ENCODE measurements around the gene FSD1.

FSD1 gene

DNA sequence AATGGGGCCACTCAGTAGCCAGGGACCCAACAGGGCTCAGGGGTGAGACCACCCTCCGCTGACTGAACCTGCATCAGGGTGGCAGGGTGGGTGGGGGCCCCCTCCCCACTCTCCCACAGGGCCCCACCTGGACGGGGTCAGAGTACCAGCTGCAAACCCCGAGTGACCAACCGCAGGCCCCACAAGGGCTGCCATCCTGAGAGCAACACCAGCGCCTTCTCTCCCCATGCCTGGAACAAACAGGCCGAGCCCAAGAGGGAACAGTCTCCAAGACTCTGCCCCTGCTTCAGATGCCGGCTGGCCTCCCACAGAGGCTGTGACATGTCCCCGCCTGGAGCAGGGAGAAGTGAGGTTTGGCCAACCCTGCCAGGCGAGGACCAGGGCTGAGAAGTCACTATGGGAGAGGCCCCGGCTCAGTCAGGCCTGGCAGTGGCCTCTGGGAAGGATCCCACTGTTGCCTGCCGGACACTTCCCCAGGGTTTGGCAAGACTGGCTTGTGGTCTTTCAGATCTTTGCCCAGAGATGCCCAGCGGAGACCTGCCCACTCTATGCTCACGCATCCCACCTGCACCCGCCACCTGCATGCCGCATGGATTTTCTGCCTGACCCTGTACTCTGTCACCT lies 66.1 kb downstream of the FSD1 start:
- Histone ChIP-seq H3K79me2 (ENCODE audit: insufficient read depth, low read length) (peaks cover 64% of the 10 kb centered on the region; the same call in 1 of the 2 replicates), H3K36me3 (ENCODE audit: insufficient read depth, low read length) (peaks cover 8% of the 10 kb centered on the region; the same call in 1 of the 2 replicates), H3K27me3 (ENCODE audit: insufficient read depth, low read length, poor library complexity, severe bottlenecking) (no peaks in the 10 kb centered on the region), H3K9me3 (ENCODE audit: insufficient read depth, low read depth, low read length) (no peaks in the 10 kb centered on the region), H3K4me2 (ENCODE audit: low read depth, low read length, poor library complexity, severe bottlenecking) (peak overlapping the region; percentile 87), H4K20me1 (ENCODE audit: insufficient read depth, low read length, poor library complexity, severe bottlenecking) (peaks cover 30% of the 10 kb centered on the region), H3K4me1 (ENCODE audit: insufficient read depth, low read length, poor library complexity, severe bottlenecking) (peaks cover 43% of the 10 kb centered on the region), H3F3A (ENCODE audit: low read depth) (no peaks in the 10 kb centered on the region), H3K9me2 (replicated peaks; ENCODE audit: low read depth, low read length) (no peaks in the 10 kb centered on the region), H3K9ac (ENCODE audit: low read depth, low read length, poor library complexity, severe bottlenecking) (peak overlapping the region; percentile 71), H2AFZ (ENCODE audit: low read length) (no peak overlapping the region), H3K4me3 (ENCODE audit: low read length, poor library complexity, severe bottlenecking) (peak overlapping the region; percentile 37)
- no peak for TF ChIP-seq EZH2phosphoT487 (IDR thresholded peaks at IDR 0.05; ENCODE audit: borderline replicate concordance)
- TF ChIP-seq, protein P1, sequence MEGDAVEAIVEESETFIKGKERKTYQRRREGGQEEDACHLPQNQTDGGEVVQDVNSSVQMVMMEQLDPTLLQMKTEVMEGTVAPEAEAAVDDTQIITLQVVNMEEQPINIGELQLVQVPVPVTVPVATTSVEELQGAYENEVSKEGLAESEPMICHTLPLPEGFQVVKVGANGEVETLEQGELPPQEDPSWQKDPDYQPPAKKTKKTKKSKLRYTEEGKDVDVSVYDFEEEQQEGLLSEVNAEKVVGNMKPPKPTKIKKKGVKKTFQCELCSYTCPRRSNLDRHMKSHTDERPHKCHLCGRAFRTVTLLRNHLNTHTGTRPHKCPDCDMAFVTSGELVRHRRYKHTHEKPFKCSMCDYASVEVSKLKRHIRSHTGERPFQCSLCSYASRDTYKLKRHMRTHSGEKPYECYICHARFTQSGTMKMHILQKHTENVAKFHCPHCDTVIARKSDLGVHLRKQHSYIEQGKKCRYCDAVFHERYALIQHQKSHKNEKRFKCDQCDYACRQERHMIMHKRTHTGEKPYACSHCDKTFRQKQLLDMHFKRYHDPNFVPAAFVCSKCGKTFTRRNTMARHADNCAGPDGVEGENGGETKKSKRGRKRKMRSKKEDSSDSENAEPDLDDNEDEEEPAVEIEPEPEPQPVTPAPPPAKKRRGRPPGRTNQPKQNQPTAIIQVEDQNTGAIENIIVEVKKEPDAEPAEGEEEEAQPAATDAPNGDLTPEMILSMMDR (conservative IDR thresholded peaks at IDR 0.05; ENCODE audit: low read length) = no peak

DNA sequence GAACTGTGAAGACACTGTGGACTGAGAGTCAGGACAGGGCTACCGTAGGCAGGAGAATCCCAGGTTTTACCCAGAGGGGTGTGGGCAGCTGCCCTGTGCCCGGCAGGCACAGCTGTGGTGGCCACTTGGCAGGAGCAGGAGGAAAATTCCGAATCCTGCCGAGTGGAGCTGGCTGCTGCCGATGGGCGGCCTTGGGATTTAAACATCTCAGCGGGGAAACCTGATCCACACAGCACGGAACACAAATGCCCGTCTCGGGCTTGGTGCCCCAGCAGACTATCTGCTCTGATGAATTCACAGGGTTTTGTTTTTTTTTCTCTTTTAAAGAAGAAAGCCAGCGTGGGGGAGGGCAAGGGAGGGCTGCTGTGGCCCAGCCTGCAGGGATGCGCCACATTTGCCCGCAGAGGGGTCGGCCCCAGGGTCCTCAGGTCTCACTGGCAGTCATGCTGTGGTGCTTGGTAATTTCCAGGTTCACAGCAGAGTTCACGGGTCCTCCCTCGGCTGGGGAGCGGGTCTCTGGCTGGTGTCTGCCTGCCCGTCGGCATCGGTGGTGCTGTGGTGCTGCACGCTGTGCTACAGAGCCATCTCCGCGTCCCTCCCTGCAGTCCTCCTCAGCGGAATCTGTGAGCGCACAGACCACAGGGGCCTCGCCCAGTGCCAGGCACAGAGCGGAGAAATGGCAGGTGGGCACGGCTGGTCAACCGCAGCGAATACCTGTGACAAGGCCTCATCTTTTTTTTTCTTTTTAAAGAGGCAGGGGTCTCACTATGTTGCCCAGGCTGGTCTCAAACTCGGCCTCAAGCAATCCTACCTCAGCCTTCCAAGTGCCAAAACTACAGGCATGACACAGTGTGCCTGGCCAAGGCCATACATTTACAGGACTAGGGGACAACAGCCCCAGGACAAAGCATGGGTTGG lies 67.1 kb downstream of the FSD1 start:
- peaks cover 43% of the 10 kb centered on the region for H3K4me1 ChIP-seq (ENCODE audit: insufficient read depth, low read length, poor library complexity, severe bottlenecking)
- H3K4me3 ChIP-seq (ENCODE audit: low read length, poor library complexity, severe bottlenecking) = no peak overlapping the region

DNA sequence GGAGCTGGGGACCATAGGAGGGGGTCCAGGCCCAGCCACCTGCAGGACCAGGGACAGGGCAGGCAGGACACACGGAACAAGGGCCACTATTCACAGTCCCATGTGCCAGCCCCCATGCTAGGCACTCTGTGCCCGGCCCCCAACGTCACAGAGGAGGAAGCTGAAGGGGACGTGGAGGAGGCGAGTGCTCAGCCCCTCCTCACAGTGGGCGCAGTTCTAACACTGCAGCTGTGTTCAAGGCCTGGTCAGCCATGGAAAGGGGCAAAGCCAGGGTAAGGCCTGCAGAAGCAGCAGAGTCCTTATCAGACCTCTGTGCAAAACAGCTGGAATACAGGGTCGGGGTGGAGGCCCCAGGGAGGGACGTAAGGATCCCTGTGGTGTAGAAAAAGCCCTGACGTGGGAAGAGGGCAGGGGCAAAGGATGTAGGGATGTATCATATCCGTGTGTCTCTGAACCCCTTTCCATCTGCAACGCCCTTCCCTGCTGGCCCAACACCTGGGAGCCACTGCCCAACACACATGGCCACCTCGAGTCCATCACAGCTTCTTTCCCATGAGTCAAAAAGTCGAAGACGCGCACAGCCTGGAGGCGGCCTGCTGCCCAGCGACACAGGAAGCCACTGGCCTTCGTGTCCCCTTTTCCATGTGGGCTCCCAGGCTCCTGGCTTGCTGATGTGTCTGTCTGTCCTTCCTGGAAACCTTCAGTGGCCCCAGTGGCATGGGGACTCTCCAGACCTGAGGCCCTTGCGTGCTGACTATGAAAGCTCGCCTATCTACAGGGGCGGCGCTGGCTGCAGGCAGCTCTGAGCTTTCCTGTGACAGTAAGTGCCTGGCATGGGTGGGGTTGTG lies 68.0 kb downstream of the FSD1 start:
- Histone ChIP-seq H3K4me3 (ENCODE audit: low read length, poor library complexity, severe bottlenecking) (no peak overlapping the region), H3K79me2 (ENCODE audit: insufficient read depth, low read length) (peaks cover 77% of the 10 kb centered on the region; the same call in 1 of the 2 replicates), H3F3A (ENCODE audit: low read depth) (no peaks in the 10 kb centered on the region), H3K9me3 (ENCODE audit: insufficient read depth, low read depth, low read length) (no peaks in the 10 kb centered on the region), H3K36me3 (ENCODE audit: insufficient read depth, low read length) (no peaks in the 10 kb centered on the region; the same call in 1 of the 2 replicates), H3K9ac (ENCODE audit: low read depth, low read length, poor library complexity, severe bottlenecking) (no peak overlapping the region), H3K4me2 (ENCODE audit: low read depth, low read length, poor library complexity, severe bottlenecking) (no peak overlapping the region), H3K27me3 (ENCODE audit: insufficient read depth, low read length, poor library complexity, severe bottlenecking) (no peaks in the 10 kb centered on the region), H3K9me2 (replicated peaks; ENCODE audit: low read depth, low read length) (no peaks in the 10 kb centered on the region), H4K20me1 (ENCODE audit: insufficient read depth, low read length, poor library complexity, severe bottlenecking) (peaks cover 40% of the 10 kb centered on the region), H2AFZ (ENCODE audit: low read length) (no peak overlapping the region), H3K4me1 (ENCODE audit: insufficient read depth, low read length, poor library complexity, severe bottlenecking) (peaks cover 43% of the 10 kb centered on the region)
- TF ChIP-seq EZH2phosphoT487 (IDR thresholded peaks at IDR 0.05; ENCODE audit: borderline replicate concordance) = no peak

More for the DNA sequence above, 67.1 kb downstream of the FSD1 start:
- Histone ChIP-seq H2AFZ (ENCODE audit: low read length) (no peak overlapping the region), H3K9me3 (ENCODE audit: insufficient read depth, low read depth, low read length) (no peaks in the 10 kb centered on the region), H3K36me3 (ENCODE audit: insufficient read depth, low read length) (no peaks in the 10 kb centered on the region; the same call in 1 of the 2 replicates), H3K4me2 (ENCODE audit: low read depth, low read length, poor library complexity, severe bottlenecking) (no peak overlapping the region), H3K27me3 (ENCODE audit: insufficient read depth, low read length, poor library complexity, severe bottlenecking) (no peaks in the 10 kb centered on the region), H3K9me2 (replicated peaks; ENCODE audit: low read depth, low read length) (no peaks in the 10 kb centered on the region), H3K79me2 (ENCODE audit: insufficient read depth, low read length) (peaks cover 70% of the 10 kb centered on the region; the same call in 1 of the 2 replicates), H4K20me1 (ENCODE audit: insufficient read depth, low read length, poor library complexity, severe bottlenecking) (peaks cover 31% of the 10 kb centered on the region), H3K9ac (ENCODE audit: low read depth, low read length, poor library complexity, severe bottlenecking) (no peak overlapping the region), H3F3A (ENCODE audit: low read depth) (no peaks in the 10 kb centered on the region)
- no peak for TF ChIP-seq EZH2phosphoT487 (IDR thresholded peaks at IDR 0.05; ENCODE audit: borderline replicate concordance)
- TF ChIP-seq, protein P1 (conservative IDR thresholded peaks at IDR 0.05; ENCODE audit: low read length) = no peak
